OCI-LY3 (cell line): ENCODE measurements around the gene LSM14A.

Experiments used
- EZH2phosphoT487 ChIP-seq: fragments of 200-600 bp; shearing (Covaris generic); IDR thresholded peaks from 2 replicates; pipeline ENCODE4 v1.6.1; 2018; ENCODE audit warnings: antibody characterized with exemption, mixed run types, low read depth
- TF ChIP-seq, protein P1 (sequence below): fragments of 200-600, 300-600 bp; sonication (generic); IDR thresholded peaks from 2 replicates; pipeline ENCODE4 v1.5.1; 2014; ENCODE audit warnings: antibody characterized with exemption, low read length, low read depth

DNA sequence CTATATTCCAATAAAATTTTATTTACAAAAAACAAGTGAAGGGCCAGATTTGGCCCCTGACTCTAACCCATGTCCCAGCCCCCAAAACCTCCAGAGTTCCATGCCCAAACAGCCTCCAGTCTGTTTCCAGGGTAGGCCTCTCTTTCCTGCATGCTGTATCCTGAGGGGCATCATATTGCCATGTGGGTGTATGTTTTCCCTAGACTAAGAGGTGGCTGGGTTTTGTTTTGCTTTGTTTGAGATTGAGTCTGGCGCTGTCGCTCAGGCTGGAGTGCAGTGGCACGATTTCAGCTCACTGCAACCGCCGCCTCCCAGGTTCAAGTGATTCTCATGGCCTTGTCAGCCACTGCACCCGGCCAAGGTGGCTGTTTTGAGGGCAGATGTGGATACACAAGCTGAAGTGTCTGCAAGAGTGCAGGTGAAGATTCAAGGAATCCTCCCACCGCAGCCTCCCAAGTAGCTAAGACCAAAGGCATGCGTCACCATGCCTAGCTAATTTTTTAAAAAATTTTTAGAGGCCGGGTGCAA lies 23.6 kb upstream of the LSM14A start:
- TF ChIP-seq, protein P1, sequence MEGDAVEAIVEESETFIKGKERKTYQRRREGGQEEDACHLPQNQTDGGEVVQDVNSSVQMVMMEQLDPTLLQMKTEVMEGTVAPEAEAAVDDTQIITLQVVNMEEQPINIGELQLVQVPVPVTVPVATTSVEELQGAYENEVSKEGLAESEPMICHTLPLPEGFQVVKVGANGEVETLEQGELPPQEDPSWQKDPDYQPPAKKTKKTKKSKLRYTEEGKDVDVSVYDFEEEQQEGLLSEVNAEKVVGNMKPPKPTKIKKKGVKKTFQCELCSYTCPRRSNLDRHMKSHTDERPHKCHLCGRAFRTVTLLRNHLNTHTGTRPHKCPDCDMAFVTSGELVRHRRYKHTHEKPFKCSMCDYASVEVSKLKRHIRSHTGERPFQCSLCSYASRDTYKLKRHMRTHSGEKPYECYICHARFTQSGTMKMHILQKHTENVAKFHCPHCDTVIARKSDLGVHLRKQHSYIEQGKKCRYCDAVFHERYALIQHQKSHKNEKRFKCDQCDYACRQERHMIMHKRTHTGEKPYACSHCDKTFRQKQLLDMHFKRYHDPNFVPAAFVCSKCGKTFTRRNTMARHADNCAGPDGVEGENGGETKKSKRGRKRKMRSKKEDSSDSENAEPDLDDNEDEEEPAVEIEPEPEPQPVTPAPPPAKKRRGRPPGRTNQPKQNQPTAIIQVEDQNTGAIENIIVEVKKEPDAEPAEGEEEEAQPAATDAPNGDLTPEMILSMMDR: no peak
- no peak for TF ChIP-seq EZH2phosphoT487
